Kidney epithelial cell (primary cell): Measurements from ENCODE around the gene SLC35D2. TPM values are rescaled to one million over a fixed set of nuclear protein-coding genes. Genes with fewer than 3 reads are reported as not detected.

Experiments
- DNase-seq: peaks from one replicate; pipeline ENCODE4 v3.0.0-alpha.2; 2010; ENCODE audit warnings: low read depth
- H3K27me3 ChIP-seq: 2 replicates; pipeline ENCODE4 v1.6.0; 2011; ENCODE audit warnings: low read length; ENCODE audit not compliant: control insufficient read depth, insufficient read depth
- H3K36me3 ChIP-seq: 2 replicates; pipeline ENCODE4 v1.5.1; 2011; ENCODE audit warnings: low read length; ENCODE audit not compliant: control insufficient read depth, insufficient read depth
- H3K4me3 ChIP-seq: 2 replicates; pipeline ENCODE4 v1.5.1; 2011; ENCODE audit warnings: low read depth, mild to moderate bottlenecking, control low read depth, low read length
- CTCF ChIP-seq: IDR thresholded peaks from 2 replicates; pipeline ENCODE4 v1.5.1; 2011; ENCODE audit warnings: mild to moderate bottlenecking, moderate library complexity, low read length, control low read depth, inconsistent platforms; ENCODE audit not compliant: insufficient read depth, poor library complexity, severe bottlenecking
- total RNA-seq: library from RNA; depleted of rRNA; stranded (reverse); fragments of >200 nt; gene quantifications from 2 replicates; pipeline ENCODE4 v1.2.3, GENCODE V29; 2015

The SLC35D2 gene
- total RNA-seq, 1 donor from 2014 or later = 49.5 TPM

GRCh38 chr9:96343515-96344360 is 39.8 kb downstream of the SLC35D2 start:
- DNase-seq = no peak
- no peak overlapping the region for H3K4me3 ChIP-seq
- TF ChIP-seq CTCF = no peak
- H3K27me3 ChIP-seq = no peaks in the 10 kb centered on the region
- H3K36me3 ChIP-seq = no peaks in the 10 kb centered on the region

- no peak for TF ChIP-seq CTCF
- DNase-seq = no peak
- no peaks in the 10 kb centered on the region for H3K36me3 ChIP-seq
- H3K27me3 ChIP-seq = no peaks in the 10 kb centered on the region
- H3K4me3 ChIP-seq = no peak overlapping the region
Observed at GRCh38 chr9:96342571-96343245, 40.8 kb downstream of the SLC35D2 start.

GRCh38 chr9:96340707-96341106 is 42.8 kb downstream of the SLC35D2 start:
- Histone ChIP-seq H3K36me3 (no peaks in the 10 kb centered on the region), H3K4me3 (no peak overlapping the region), H3K27me3 (no peaks in the 10 kb centered on the region)
- no peak for TF ChIP-seq CTCF
- DNase-seq = no peak

GRCh38 chr9:96338299-96338698 is 45.2 kb downstream of the SLC35D2 start:
- TF ChIP-seq CTCF = no peak
- no peaks in the 10 kb centered on the region for H3K36me3 ChIP-seq
- H3K4me3 ChIP-seq = no peak overlapping the region
- no peak for DNase-seq
- no peaks in the 10 kb centered on the region for H3K27me3 ChIP-seq

GRCh38 chr9:96333958-96334357 is 49.6 kb downstream of the SLC35D2 start:
- H3K36me3 ChIP-seq = no peaks in the 10 kb centered on the region
- TF ChIP-seq CTCF = no peak
- H3K4me3 ChIP-seq = no peak overlapping the region
- DNase-seq = no peak
- no peaks in the 10 kb centered on the region for H3K27me3 ChIP-seq
